ENCODE measurements around the gene EFCAB9.
A peak's percentile ranks its signal among the peaks of the same experiment; 100 is the strongest.

Gene EFCAB9

DNA sequence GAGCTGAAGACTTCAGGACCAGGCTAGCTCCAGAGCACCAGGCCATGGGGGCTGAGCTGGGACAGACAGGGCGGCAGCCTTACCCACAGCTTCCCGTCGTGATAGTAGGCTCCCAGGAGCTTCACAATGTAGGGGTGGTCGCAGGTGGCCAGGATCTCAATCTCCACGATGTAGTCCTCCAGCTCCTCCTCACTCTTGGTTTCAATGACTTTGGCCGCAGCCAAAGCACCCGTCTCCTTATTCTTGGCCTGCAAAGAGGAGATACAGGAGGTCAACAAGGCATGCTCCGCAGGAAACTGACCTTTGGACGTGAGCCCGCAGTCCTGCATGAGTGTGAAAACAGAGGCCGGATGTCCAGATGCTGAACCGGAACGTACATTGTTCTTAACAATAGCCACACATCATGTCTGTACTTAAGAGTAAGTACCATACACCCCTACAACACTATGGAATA, 37.4 kb upstream of the EFCAB9 start:
- no peak for DNase-seq
- Mint-ChIP-seq H3K27ac (peak overlapping the region; percentile 58), H3K4me3 (no peak overlapping the region), H3K36me3 (ENCODE audit: low read depth) (peaks cover 81% of the 10 kb centered on the region), H3K9me3 (no peaks in the 10 kb centered on the region), H3K4me1 (ENCODE audit: low read depth) (peaks cover 73% of the 10 kb centered on the region), H3K27me3 (no peaks in the 10 kb centered on the region)

DNA sequence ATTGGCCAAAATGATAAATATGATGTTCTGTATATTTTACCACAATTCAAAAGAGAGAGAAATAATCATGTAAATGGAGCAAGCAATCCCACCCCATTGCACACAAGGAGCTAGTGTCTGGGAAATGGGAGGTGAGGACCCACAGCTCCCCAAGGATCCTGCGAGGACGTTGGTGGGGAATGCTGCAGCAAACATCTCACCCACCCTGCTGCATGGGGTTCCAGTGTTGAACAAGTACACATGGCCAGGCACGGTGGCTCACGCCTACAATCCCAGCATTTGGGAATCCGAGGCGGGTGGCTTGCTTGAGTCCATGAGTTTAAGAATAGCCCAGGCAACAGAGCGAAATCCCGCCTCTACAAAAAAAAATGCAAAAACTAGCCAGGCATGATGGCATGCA, 35.0 kb upstream of the EFCAB9 start:
- no peak for DNase-seq
- Mint-ChIP-seq H3K9me3 (no peaks in the 10 kb centered on the region), H3K27ac (peak overlapping the region; percentile 63), H3K4me3 (no peak overlapping the region), H3K27me3 (no peaks in the 10 kb centered on the region), H3K36me3 (ENCODE audit: low read depth) (peaks cover 67% of the 10 kb centered on the region), H3K4me1 (ENCODE audit: low read depth) (peaks cover 71% of the 10 kb centered on the region)

DNA sequence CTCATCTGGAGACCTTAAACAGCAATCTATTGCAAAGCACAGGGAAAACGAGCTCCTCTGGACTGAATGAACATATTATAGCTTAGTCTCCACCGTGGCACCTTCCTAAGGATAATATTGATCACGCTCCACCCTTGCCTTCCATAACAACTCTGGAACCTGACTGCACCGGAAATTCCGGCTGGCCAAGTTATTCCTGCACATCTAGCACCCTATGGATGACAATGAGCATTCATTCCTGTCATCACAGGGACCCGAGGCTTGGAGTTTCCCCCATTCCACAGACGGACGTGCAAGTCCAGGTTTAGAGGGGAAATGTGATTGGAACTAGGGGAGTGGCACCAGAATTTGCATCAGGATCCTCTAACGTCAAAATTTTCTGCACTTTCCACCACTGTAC, 33.5 kb upstream of the EFCAB9 start:
- Mint-ChIP-seq H3K4me3 (no peak overlapping the region), H3K27me3 (no peaks in the 10 kb centered on the region), H3K9me3 (no peaks in the 10 kb centered on the region), H3K27ac (peak overlapping the region; percentile 34), H3K4me1 (ENCODE audit: low read depth) (peaks cover 72% of the 10 kb centered on the region), H3K36me3 (ENCODE audit: low read depth) (peaks cover 58% of the 10 kb centered on the region)
- no peak for DNase-seq

DNA sequence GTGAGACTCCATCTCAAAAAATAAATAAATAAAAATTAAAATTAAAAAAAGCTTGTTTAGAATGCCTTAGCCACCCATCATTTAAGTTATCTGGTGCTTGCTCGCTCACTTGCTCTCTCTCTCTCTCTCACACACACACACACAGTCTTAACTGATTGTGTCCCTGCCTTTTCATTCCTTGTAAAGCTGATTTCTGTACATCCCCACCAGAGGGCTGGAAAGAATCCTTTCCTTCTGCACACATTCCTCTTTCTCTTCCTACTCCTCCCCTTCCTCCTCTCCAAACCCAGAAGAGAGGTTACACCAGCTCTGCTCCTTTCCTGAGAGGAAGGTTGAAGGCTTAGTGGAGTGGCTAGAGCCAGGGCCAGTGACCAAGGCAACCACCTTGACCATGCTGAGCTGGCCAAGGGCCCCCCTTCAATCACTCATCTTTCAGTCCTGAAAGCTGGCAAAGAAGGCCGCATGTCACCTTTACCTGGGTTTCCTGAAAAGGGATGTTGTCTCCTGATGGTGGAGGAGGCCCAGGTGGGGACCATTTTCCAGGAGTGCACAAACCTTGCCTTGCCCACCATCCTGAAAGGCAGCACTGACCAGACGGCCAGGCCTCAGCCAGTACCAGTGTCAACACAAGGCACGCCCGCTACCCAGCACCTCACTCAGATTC, 31.5 kb upstream of the EFCAB9 start:
- Mint-ChIP-seq H3K4me1 (ENCODE audit: low read depth) (peaks cover 74% of the 10 kb centered on the region), H3K27me3 (no peaks in the 10 kb centered on the region), H3K4me3 (no peak overlapping the region), H3K27ac (peak overlapping the region; percentile 70), H3K36me3 (ENCODE audit: low read depth) (peaks cover 52% of the 10 kb centered on the region), H3K9me3 (no peaks in the 10 kb centered on the region)
- DNase-seq: no peak

DNA sequence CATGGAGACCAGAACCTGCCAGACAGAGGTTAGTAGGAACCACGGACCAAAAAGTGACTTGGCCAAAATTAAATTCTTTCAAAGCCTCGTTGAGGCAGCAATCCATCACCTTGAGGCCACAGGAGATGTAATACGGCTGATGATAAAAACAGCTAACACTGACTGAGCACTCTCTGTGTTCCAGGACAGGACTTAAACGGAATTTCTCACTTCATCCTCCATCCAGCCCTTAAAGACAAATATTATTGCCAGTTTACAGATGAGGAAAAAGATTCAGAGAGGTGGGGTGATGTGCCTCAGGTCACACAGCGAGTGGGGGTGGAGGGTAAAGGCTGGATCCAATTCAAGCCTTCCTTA, 31.0 kb upstream of the EFCAB9 start:
- no peak overlapping the region for H3K4me3 Mint-ChIP-seq
- peak overlapping the region; percentile 70 for H3K27ac Mint-ChIP-seq
- H3K27me3 Mint-ChIP-seq: no peaks in the 10 kb centered on the region
- no peak for DNase-seq
- H3K4me1 Mint-ChIP-seq (ENCODE audit: low read depth): peaks cover 77% of the 10 kb centered on the region
- peaks cover 51% of the 10 kb centered on the region for H3K36me3 Mint-ChIP-seq (ENCODE audit: low read depth)
- no peaks in the 10 kb centered on the region for H3K9me3 Mint-ChIP-seq

DNA sequence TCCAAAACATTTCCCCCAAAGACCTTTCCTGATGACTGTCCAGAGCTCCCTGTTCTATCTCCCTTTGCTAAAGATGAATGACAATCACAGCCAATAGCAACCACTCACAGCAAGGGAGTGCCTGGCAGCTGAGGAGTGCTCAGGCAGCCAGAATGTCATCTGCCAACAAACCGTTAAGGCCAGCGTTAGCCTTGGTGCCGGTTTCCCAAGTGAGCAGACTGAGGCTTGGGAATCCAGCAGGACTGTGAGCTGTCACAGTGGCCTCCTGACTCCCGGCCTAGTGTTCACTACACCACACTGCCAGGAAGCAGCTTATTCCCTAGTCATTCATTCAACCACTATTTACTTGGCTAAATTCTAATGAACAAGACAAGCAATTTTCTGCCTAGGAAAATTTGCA, 30.6 kb upstream of the EFCAB9 start:
- no peak for DNase-seq
- H3K4me3 Mint-ChIP-seq: no peak overlapping the region
- H3K4me1 Mint-ChIP-seq (ENCODE audit: low read depth): peaks cover 78% of the 10 kb centered on the region
- no peaks in the 10 kb centered on the region for H3K27me3 Mint-ChIP-seq
- H3K27ac Mint-ChIP-seq: peak overlapping the region; percentile 70
- peaks cover 52% of the 10 kb centered on the region for H3K36me3 Mint-ChIP-seq (ENCODE audit: low read depth)
- no peaks in the 10 kb centered on the region for H3K9me3 Mint-ChIP-seq

DNA sequence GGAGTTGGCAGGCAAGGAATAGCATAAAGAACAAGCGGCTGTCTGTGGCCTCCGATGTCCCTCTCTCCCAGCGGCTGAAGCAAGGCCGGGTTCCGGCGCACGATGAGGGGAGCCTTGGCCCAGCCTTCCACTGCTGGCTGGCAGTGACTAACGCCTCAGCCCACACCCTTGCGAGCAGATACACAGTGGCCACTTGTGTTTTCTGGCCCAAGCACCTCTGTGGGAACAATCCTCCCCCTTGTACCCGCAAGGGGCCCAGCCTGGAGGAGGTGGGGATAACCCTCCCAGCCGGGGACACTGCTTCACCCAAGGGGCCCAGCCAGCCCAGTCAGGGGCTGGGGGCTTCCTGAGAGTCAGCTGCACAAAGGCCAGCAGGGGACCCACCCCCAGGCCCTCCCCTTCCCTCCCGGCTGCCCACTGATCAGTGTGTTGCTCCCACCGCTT, 29.2 kb upstream of the EFCAB9 start:
- Mint-ChIP-seq H3K9me3 (no peaks in the 10 kb centered on the region), H3K36me3 (ENCODE audit: low read depth) (peaks cover 53% of the 10 kb centered on the region), H3K27ac (peak overlapping the region; percentile 84), H3K4me3 (no peak overlapping the region), H3K27me3 (no peaks in the 10 kb centered on the region), H3K4me1 (ENCODE audit: low read depth) (peaks cover 81% of the 10 kb centered on the region)
- no peak for DNase-seq

DNA sequence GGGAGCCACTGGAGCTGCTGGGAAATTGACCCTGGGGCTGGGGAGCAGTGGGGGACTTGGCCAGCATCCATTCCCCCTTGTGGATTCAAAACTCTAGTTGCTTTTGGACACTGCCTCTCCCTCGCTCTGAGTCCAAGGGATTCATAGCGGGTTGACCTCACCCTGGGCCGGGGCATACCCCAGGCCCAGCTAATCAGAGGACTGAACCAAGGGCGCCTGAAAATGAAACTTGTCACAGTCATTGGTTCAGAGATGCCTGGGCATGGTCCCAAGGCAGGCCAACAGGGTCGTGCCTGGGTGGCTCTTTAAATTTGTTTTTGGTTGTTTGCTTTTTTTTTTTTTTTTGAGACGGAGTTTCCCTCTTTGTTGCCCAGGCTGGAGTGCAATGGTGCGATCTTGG, 28.5 kb upstream of the EFCAB9 start:
- H3K4me1 Mint-ChIP-seq (ENCODE audit: low read depth): peaks cover 84% of the 10 kb centered on the region
- peak overlapping the region; percentile 84 for H3K27ac Mint-ChIP-seq
- H3K9me3 Mint-ChIP-seq: no peaks in the 10 kb centered on the region
- no peak overlapping the region for H3K4me3 Mint-ChIP-seq
- peaks cover 59% of the 10 kb centered on the region for H3K36me3 Mint-ChIP-seq (ENCODE audit: low read depth)
- no peaks in the 10 kb centered on the region for H3K27me3 Mint-ChIP-seq
- DNase-seq: no peak

DNA sequence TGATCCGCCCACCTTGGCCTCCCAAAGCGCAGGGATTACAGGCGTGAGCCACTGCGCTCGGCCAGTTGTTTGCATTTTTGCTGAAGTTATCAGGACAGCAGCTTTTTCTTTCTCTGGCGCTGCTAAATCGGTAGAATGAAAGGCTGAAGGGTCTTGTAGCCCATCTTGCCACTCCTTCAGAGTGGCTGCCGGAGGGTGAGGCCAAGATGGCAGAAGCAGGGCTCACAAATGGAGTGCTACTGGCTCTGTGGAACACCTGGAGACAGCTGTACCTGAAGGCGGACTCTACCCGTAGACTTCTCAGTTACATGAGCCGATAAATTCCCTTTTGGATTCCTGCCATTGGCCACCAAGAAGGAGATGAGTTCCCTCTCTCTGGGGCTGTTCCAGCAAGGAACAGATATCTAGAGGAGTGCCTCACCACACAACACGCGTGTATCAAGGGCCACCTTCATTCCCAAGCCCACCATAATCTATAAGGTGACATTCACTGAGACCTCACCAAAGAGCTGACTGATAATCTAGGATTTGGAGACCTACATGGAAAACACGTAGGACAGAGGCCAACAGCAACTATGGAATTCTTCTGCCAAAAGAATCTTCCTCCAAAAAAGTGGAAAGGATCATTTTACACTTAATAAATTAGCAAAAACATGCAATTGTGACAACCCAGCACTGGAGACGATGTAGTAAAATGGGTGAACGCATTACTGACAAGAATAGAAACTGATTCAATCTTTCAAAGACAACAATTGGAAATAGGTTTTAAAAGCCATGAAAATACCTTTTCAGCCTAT, 27.7 kb upstream of the EFCAB9 start:
- no peaks in the 10 kb centered on the region for H3K27me3 Mint-ChIP-seq
- DNase-seq: no peak
- H3K4me1 Mint-ChIP-seq (ENCODE audit: low read depth): peaks cover 86% of the 10 kb centered on the region
- peak overlapping the region; percentile 84 for H3K27ac Mint-ChIP-seq
- H3K4me3 Mint-ChIP-seq: no peak overlapping the region
- no peaks in the 10 kb centered on the region for H3K9me3 Mint-ChIP-seq
- peaks cover 63% of the 10 kb centered on the region for H3K36me3 Mint-ChIP-seq (ENCODE audit: low read depth)

DNA sequence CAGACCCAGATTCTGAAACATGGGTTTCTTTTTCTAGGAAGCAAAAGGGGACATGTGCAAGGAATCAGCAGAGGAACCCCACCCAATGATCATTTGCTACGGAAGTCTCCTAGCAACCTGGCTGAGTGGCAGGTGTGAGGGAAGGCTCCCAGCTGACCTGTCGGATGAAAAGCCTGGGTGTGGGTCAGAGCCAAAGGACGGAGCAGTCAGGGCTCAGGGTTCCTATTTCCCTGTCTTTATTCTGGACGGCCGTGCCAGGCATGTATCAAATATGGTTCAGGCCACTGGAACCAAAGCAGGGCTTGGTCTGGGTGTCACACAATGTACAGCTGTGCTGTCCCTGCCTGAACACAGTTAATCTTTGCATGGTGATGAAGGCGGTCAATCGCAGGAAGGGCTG, 26.1 kb upstream of the EFCAB9 start:
- peaks cover 55% of the 10 kb centered on the region for H3K36me3 Mint-ChIP-seq (ENCODE audit: low read depth)
- DNase-seq: no peak
- no peaks in the 10 kb centered on the region for H3K9me3 Mint-ChIP-seq
- peaks cover 87% of the 10 kb centered on the region for H3K4me1 Mint-ChIP-seq (ENCODE audit: low read depth)
- no peaks in the 10 kb centered on the region for H3K27me3 Mint-ChIP-seq
- no peak overlapping the region for H3K4me3 Mint-ChIP-seq
- peak overlapping the region; percentile 90 for H3K27ac Mint-ChIP-seq

DNA sequence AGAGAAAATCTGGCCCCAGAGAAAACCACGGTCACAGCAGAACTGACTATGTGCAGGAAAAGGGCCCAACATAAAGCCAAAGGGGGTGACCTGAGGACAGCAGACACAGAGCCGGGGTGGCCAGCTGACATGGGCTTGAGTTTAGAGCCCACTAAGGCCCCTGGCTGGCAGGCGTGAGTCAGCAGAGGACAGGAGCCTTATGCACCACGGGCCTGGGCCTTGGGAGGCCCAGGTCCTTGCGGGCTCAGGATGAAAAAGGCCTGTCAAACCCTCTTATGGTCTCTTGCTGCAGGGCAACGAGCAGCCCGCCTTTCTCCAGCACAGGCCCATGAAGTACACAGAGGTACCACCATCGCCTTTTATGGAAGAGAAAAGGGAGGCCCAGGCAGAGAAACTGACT, 25.7 kb upstream of the EFCAB9 start:
- H3K9me3 Mint-ChIP-seq: no peaks in the 10 kb centered on the region
- H3K36me3 Mint-ChIP-seq (ENCODE audit: low read depth): peaks cover 56% of the 10 kb centered on the region
- peak overlapping the region; percentile 90 for H3K27ac Mint-ChIP-seq
- no peaks in the 10 kb centered on the region for H3K27me3 Mint-ChIP-seq
- H3K4me1 Mint-ChIP-seq (ENCODE audit: low read depth): peaks cover 87% of the 10 kb centered on the region
- no peak overlapping the region for H3K4me3 Mint-ChIP-seq
- no peak for DNase-seq

DNA sequence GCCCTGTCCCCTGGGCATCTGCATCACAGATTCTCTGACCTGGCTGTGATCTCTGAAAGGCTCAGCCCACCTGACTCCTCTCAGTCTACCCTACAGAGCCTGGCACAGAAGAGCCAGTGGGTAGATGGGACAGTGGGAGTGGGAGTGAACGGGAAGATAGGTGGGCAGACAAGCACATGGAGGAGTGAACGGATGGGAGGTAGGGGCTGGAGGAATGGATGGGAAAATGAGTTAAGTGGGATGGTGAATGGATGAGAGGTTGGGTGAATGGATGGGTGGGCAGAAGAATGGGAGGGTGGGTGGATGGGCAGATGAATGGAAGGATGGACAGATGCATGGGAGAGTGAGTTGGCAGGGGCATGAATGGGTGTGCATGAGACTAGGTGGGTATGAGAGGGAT, 24.8 kb upstream of the EFCAB9 start:
- Mint-ChIP-seq H3K27ac (peak overlapping the region; percentile 90), H3K4me3 (no peak overlapping the region), H3K36me3 (ENCODE audit: low read depth) (peaks cover 64% of the 10 kb centered on the region), H3K27me3 (no peaks in the 10 kb centered on the region), H3K4me1 (ENCODE audit: low read depth) (peaks cover 91% of the 10 kb centered on the region), H3K9me3 (no peaks in the 10 kb centered on the region)
- DNase-seq: no peak

DNA sequence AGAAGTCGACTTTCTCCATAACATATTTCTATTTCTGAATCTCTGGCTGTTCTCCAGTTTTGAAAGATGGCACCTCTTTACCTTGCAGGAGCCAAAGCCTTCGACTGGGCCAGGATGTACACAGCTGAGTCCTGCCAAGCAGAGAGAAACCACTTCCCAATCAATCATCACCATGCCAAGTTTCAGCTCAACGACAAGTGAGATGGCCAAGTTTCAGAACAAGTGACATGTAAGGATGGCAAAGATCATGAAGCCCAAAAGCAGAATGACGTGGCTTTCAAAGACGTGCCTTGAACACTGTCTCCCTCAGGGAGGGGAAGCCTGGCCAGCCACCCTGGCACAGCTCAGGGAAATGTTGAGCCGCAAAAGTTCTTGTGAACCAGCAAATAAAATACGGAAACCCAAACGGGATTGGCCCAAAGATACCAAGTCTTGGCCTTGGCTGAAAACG, 23.7 kb upstream of the EFCAB9 start:
- H3K4me1 Mint-ChIP-seq (ENCODE audit: low read depth): peaks cover 92% of the 10 kb centered on the region
- DNase-seq: no peak
- no peaks in the 10 kb centered on the region for H3K27me3 Mint-ChIP-seq
- peak overlapping the region; percentile 90 for H3K27ac Mint-ChIP-seq
- H3K9me3 Mint-ChIP-seq: no peaks in the 10 kb centered on the region
- peaks cover 69% of the 10 kb centered on the region for H3K36me3 Mint-ChIP-seq (ENCODE audit: low read depth)
- no peak overlapping the region for H3K4me3 Mint-ChIP-seq

DNA sequence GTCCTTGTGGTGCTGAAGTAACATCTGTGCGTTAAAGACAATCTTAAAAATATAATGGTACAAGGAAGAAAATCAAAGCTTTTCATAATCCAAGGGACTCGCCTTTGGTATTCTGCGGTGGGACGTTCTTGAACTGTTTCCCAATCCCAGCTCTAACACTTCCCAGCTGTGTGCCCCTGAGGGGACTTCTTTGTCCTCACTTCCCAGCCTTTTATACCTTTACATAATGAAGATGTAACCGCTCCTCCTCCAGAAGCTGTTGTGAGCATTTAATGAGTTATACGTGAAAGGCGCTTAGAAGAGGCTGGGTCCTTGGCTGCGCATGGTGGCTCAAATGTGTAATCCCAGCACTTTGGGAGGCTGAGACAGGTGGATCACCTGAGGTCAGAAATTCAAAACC, 22.9 kb upstream of the EFCAB9 start:
- Mint-ChIP-seq H3K36me3 (ENCODE audit: low read depth) (peaks cover 70% of the 10 kb centered on the region), H3K4me3 (no peak overlapping the region)

DNA sequence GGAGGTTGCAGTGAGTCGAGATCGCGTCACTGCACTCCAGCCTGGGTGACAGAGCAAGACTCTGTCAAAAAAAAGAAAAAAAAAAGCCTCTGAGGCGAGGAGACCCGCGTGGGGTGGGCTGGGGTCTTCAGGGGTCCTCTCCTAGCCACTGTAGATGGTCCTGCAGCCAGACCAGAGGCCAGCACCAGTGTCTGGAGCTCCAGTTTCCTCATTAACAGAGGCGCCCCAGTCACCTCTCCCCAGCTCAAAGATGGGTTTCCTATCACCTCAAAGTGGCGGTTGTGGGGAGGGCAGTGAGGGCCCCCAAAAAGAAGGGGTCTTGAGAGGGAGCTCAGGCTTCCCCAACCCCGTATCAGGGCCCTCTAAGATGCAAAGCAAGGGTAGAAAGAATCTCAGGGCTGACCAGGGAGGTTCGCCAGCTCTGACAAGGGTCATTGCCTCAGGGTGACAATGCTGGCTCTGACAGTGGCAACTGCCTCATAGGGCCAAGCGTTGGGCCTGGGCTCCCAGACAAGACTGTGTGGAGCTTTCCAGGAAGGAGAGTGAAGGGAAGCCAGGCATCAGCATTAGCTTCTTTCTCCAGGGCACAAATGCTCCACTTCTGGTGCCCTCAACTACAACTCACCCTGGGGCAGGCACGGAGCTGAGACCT, 20.9 kb upstream of the EFCAB9 start:
- Mint-ChIP-seq H3K4me1 (ENCODE audit: low read depth) (peaks cover 97% of the 10 kb centered on the region), H3K27me3 (no peaks in the 10 kb centered on the region)

More for the DNA sequence above, 22.9 kb upstream of the EFCAB9 start:
- Mint-ChIP-seq H3K27me3 (no peaks in the 10 kb centered on the region), H3K9me3 (no peaks in the 10 kb centered on the region), H3K4me1 (ENCODE audit: low read depth) (peaks cover 95% of the 10 kb centered on the region), H3K27ac (peak overlapping the region; percentile 90)
- no peak for DNase-seq

More for the DNA sequence above, 20.9 kb upstream of the EFCAB9 start:
- no peak for DNase-seq
- Mint-ChIP-seq H3K36me3 (ENCODE audit: low read depth) (peaks cover 74% of the 10 kb centered on the region), H3K4me3 (peak overlapping the region; percentile 86), H3K27ac (peak overlapping the region; percentile 95), H3K9me3 (no peaks in the 10 kb centered on the region)

All from activated T-cell treated with anti-CD3 and anti-CD28 coated beads, Interleukin-2, amount 50 U/mL, for 24 hours (primary cell).